Adipocyte (in vitro differentiated cells): ENCODE measurements around the gene NSUN5.
"Not testable (repeated sequence)": the region's sequence is repeated elsewhere in the genome, so short reads cannot be mapped to it uniquely, and the experiment has no call there.

ENCODE experiments used
- DNase-seq: peaks from one replicate; pipeline ENCODE4 v3.0.0-alpha.2; 2015; ENCODE audit warnings: low read depth
- H3K27me3 ChIP-seq: replicated peaks from 2 replicates; pipeline ENCODE4 v1.7.0; 2013; ENCODE audit warnings: mild to moderate bottlenecking, low read length, moderate library complexity; ENCODE audit not compliant: control insufficient read depth, insufficient read depth
- H3K36me3 ChIP-seq: 2 replicates; pipeline ENCODE4 v1.7.0; 2013; ENCODE audit warnings: low read length, mild to moderate bottlenecking, moderate library complexity; ENCODE audit not compliant: control insufficient read depth, insufficient read depth, severe bottlenecking
- H3K4me1 ChIP-seq: 2 replicates; pipeline ENCODE4 v1.7.0; 2013; ENCODE audit warnings: mild to moderate bottlenecking, low read length, moderate library complexity; ENCODE audit not compliant: control insufficient read depth, insufficient read depth
- H3K4me3 ChIP-seq: 2 replicates; pipeline ENCODE4 v1.7.0; 2013; ENCODE audit warnings: mild to moderate bottlenecking, low read length, moderate library complexity
- H3K9ac ChIP-seq: 2 replicates; pipeline ENCODE4 v1.7.0; 2013; ENCODE audit warnings: mild to moderate bottlenecking, low read length, moderate library complexity
- H3K9me3 ChIP-seq: 2 replicates; pipeline ENCODE4 v1.7.0; 2013; ENCODE audit warnings: mild to moderate bottlenecking, low read length, moderate library complexity; ENCODE audit not compliant: control insufficient read depth

Gene NSUN5

GRCh38 chr7:73308074-73308664, 457 bp downstream of the NSUN5 start:
- Histone ChIP-seq H3K9ac (peak overlapping the region; percentile 87), H3K27me3 (no peaks in the 10 kb centered on the region), H3K36me3 (peaks cover 17% of the 10 kb centered on the region), H3K4me3 (peak overlapping the region; percentile 92), H3K4me1 (peaks cover 11% of the 10 kb centered on the region), H3K9me3 (no peaks in the 10 kb centered on the region)
- peak; percentile 25 for DNase-seq

GRCh38 chr7:73307436-73307835, 1.2 kb downstream of the NSUN5 start:
- peak overlapping the region; percentile 92 for H3K4me3 ChIP-seq
- peaks cover 11% of the 10 kb centered on the region for H3K4me1 ChIP-seq
- no peaks in the 10 kb centered on the region for H3K9me3 ChIP-seq
- H3K36me3 ChIP-seq, result peaks cover 23% of the 10 kb centered on the region
- DNase-seq, result no peak
- no peak overlapping the region for H3K9ac ChIP-seq
- H3K27me3 ChIP-seq, result no peaks in the 10 kb centered on the region

GRCh38 chr7:73304612-73305387, 3.8 kb downstream of the NSUN5 start:
- not testable (repeated sequence) for H3K9me3 ChIP-seq, H3K27me3 ChIP-seq, DNase-seq, H3K4me3 ChIP-seq, H3K9ac ChIP-seq
- H3K4me1 ChIP-seq, result peaks cover 11% of the 10 kb centered on the region
- H3K36me3 ChIP-seq, result peaks cover 23% of the 10 kb centered on the region

GRCh38 chr7:73304071-73304470, 4.6 kb downstream of the NSUN5 start:
- no peaks in the 10 kb centered on the region for H3K27me3 ChIP-seq
- H3K4me1 ChIP-seq, result peaks cover 8% of the 10 kb centered on the region
- DNase-seq, result no peak
- H3K4me3 ChIP-seq, result no peak overlapping the region
- H3K9ac ChIP-seq, result no peak overlapping the region
- peaks cover 23% of the 10 kb centered on the region for H3K36me3 ChIP-seq
- H3K9me3 ChIP-seq, result no peaks in the 10 kb centered on the region

- peaks cover 23% of the 10 kb centered on the region for H3K36me3 ChIP-seq
- no peak for DNase-seq
- H3K27me3 ChIP-seq, result no peaks in the 10 kb centered on the region
- H3K4me1 ChIP-seq, result peaks cover 8% of the 10 kb centered on the region
- no peak overlapping the region for H3K4me3 ChIP-seq
- H3K9ac ChIP-seq, result no peak overlapping the region
- no peaks in the 10 kb centered on the region for H3K9me3 ChIP-seq
Observed at GRCh38 chr7:73303546-73303945, 5.1 kb downstream of the NSUN5 start.

- not testable (repeated sequence) for H3K9ac ChIP-seq, H3K9me3 ChIP-seq, H3K4me3 ChIP-seq, DNase-seq, H3K4me1 ChIP-seq, H3K27me3 ChIP-seq
- H3K36me3 ChIP-seq, result peaks cover 23% of the 10 kb centered on the region
Observed at GRCh38 chr7:73302846-73303245, 5.8 kb downstream of the NSUN5 start.

GRCh38 chr7:73301108-73301507, 7.5 kb downstream of the NSUN5 start:
- H3K9me3 ChIP-seq, H3K27me3 ChIP-seq, H3K4me3 ChIP-seq, H3K9ac ChIP-seq, DNase-seq, H3K4me1 ChIP-seq: not testable (repeated sequence)
- H3K36me3 ChIP-seq, result peaks cover 23% of the 10 kb centered on the region

GRCh38 chr7:73299812-73300211, 8.8 kb downstream of the NSUN5 start:
- not testable (repeated sequence) for H3K27me3 ChIP-seq, H3K4me3 ChIP-seq, H3K9ac ChIP-seq, H3K4me1 ChIP-seq, H3K9me3 ChIP-seq, DNase-seq
- peaks cover 20% of the 10 kb centered on the region for H3K36me3 ChIP-seq

- H3K9me3 ChIP-seq, H3K9ac ChIP-seq, H3K36me3 ChIP-seq, DNase-seq, H3K4me1 ChIP-seq, H3K27me3 ChIP-seq, H3K4me3 ChIP-seq: not testable (repeated sequence)
Observed at GRCh38 chr7:73297706-73298105, 10.9 kb downstream of the NSUN5 start.

- H3K4me3 ChIP-seq, H3K36me3 ChIP-seq, H3K9ac ChIP-seq, H3K9me3 ChIP-seq, DNase-seq, H3K27me3 ChIP-seq, H3K4me1 ChIP-seq: not testable (repeated sequence)
Observed at GRCh38 chr7:73297235-73297634, 11.4 kb downstream of the NSUN5 start.

GRCh38 chr7:73277210-73277609, 31.4 kb downstream of the NSUN5 start:
- not testable (repeated sequence) for H3K9me3 ChIP-seq, H3K36me3 ChIP-seq, H3K4me1 ChIP-seq, H3K4me3 ChIP-seq, H3K27me3 ChIP-seq, H3K9ac ChIP-seq, DNase-seq

- H3K36me3 ChIP-seq, H3K4me3 ChIP-seq, H3K4me1 ChIP-seq, DNase-seq, H3K9ac ChIP-seq, H3K9me3 ChIP-seq, H3K27me3 ChIP-seq: not testable (repeated sequence)
Observed at GRCh38 chr7:73267813-73268212, 40.8 kb downstream of the NSUN5 start.
